OCI-LY3 (cell line): ENCODE measurements around the gene PLVAP.

ENCODE experiments used
- H2AFZ ChIP-seq: fragments of 200-600, 300-600 bp; shearing (Covaris generic); 2 replicates; pipeline ENCODE4 v1.6.0; 2014; ENCODE audit warnings: antibody characterized with exemption, low read depth, low read length
- H3K27ac ChIP-seq: fragments of 200-600, 300-600 bp; sonication (generic); 2 replicates; pipeline ENCODE4 v1.5.1; 2014; ENCODE audit warnings: mild to moderate bottlenecking, low read length, moderate library complexity, mixed read lengths
- H3K27me3 ChIP-seq: fragments of 200-600, 300-600 bp; sonication (generic); 2 replicates; pipeline ENCODE4 v1.6.1; 2014; ENCODE audit warnings: low read depth, low read length, mixed read lengths
- H3K36me3 ChIP-seq: fragments of 200-600, 300-600 bp; sonication (generic); replicated peaks from 2 replicates; pipeline ENCODE3; 2014; ENCODE audit warnings: low read depth, low read length, mixed read lengths
- H3K4me1 ChIP-seq: fragments of 300-600, 200-600 bp; sonication (generic); 2 replicates; pipeline ENCODE4 v1.6.1; 2014; ENCODE audit warnings: low read length, mixed read lengths
- H3K4me2 ChIP-seq: fragments of 200-600, 300-600 bp; sonication (generic); 2 replicates; pipeline ENCODE4 v1.6.1; 2014; ENCODE audit warnings: low read length, mixed read lengths
- H3K4me3 ChIP-seq: fragments of 300-600, 200-600 bp; sonication (generic); 2 replicates; pipeline ENCODE4 v1.5.1; 2014; ENCODE audit warnings: antibody characterized with exemption, mild to moderate bottlenecking, low read length, moderate library complexity
- H3K79me2 ChIP-seq: fragments of 300-600, 200-600 bp; shearing (Covaris generic); 2 replicates; pipeline ENCODE4 v1.6.1; 2014; ENCODE audit warnings: mild to moderate bottlenecking, low read length, mixed read lengths
- H3K9ac ChIP-seq: fragments of 300-600, 200-600 bp; shearing (Covaris generic); 2 replicates; pipeline ENCODE4 v1.6.0; 2014; ENCODE audit warnings: mild to moderate bottlenecking, low read length, moderate library complexity
- H3K9me3 ChIP-seq: fragments of 200-600, 300-600 bp; shearing (Covaris generic); 2 replicates; pipeline ENCODE4 v1.6.1; 2014; ENCODE audit warnings: low read length, mixed read lengths; ENCODE audit not compliant: insufficient read depth
- H4K20me1 ChIP-seq: fragments of 200-600, 300-600 bp; sonication (generic); 2 replicates; pipeline ENCODE4 v1.6.1; 2016; ENCODE audit warnings: low read length, mixed read lengths; ENCODE audit not compliant: insufficient read depth
- EZH2phosphoT487 ChIP-seq: fragments of 200-600 bp; shearing (Covaris generic); IDR thresholded peaks from 2 replicates; pipeline ENCODE4 v1.6.1; 2018; ENCODE audit warnings: antibody characterized with exemption, mixed run types, low read depth
- TF ChIP-seq, protein P1 (sequence below): fragments of 200-600, 300-600 bp; sonication (generic); IDR thresholded peaks from 2 replicates; pipeline ENCODE4 v1.5.1; 2014; ENCODE audit warnings: antibody characterized with exemption, low read length, low read depth

Gene PLVAP

DNA sequence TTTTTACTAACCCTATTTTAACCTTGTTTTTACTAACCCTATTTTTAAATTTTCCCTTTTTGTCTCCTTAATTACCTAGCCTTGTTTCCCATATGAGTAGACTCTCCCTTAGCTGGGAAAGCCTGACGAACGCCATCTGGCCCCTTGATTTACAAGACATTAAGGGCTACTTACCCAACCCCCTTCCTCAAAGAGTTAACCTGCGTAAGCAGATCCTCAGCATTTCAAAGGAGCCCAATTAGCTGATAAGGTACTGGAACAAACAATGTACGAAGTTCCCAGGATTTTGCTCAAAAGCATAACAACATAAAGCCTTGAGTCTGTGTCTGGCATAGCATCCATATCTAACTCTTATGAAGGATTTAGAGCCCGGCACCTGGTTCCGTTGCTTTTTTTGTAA lies 38.0 kb upstream of the PLVAP start:
- Histone ChIP-seq H4K20me1 (no peaks in the 10 kb centered on the region), H3K79me2 (no peaks in the 10 kb centered on the region), H3K27me3 (no peaks in the 10 kb centered on the region), H3K4me2 (no peak overlapping the region), H3K9me3 (no peaks in the 10 kb centered on the region), H3K4me1 (peaks cover 5% of the 10 kb centered on the region; the same call in 1 of the 2 replicates), H3K36me3 (peaks cover 5% of the 10 kb centered on the region), H3K27ac (no peak overlapping the region), H2AFZ (no peak overlapping the region), H3K4me3 (no peak overlapping the region), H3K9ac (no peak overlapping the region)
- TF ChIP-seq, protein P1, sequence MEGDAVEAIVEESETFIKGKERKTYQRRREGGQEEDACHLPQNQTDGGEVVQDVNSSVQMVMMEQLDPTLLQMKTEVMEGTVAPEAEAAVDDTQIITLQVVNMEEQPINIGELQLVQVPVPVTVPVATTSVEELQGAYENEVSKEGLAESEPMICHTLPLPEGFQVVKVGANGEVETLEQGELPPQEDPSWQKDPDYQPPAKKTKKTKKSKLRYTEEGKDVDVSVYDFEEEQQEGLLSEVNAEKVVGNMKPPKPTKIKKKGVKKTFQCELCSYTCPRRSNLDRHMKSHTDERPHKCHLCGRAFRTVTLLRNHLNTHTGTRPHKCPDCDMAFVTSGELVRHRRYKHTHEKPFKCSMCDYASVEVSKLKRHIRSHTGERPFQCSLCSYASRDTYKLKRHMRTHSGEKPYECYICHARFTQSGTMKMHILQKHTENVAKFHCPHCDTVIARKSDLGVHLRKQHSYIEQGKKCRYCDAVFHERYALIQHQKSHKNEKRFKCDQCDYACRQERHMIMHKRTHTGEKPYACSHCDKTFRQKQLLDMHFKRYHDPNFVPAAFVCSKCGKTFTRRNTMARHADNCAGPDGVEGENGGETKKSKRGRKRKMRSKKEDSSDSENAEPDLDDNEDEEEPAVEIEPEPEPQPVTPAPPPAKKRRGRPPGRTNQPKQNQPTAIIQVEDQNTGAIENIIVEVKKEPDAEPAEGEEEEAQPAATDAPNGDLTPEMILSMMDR: no peak
- TF ChIP-seq EZH2phosphoT487: no peak

DNA sequence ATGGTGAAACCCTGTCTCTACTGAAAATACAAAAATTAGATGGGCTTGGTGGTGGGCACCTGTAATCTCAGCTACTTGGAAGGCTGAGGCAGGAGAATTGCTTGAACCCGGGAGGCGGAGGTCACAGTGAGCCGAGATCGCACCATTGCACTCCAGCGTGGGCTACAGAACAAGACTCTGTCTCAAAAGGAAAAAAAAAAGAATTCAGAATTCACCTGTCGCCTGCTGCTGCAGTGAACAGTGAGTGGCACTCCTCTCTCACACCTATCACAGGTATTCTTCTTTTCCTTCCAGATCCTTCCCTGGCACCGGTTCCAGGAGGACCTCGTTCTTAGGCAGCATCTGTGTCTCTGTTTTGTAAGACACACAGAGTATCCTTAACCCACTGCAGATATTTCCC lies 37.0 kb upstream of the PLVAP start:
- no peak for TF ChIP-seq EZH2phosphoT487
- TF ChIP-seq, protein P1: no peak
- Histone ChIP-seq H3K27me3 (no peaks in the 10 kb centered on the region), H2AFZ (no peak overlapping the region), H3K4me1 (peaks cover 4% of the 10 kb centered on the region; the same call in 1 of the 2 replicates), H3K27ac (no peak overlapping the region), H3K36me3 (peaks cover 5% of the 10 kb centered on the region), H3K79me2 (no peaks in the 10 kb centered on the region), H3K9me3 (no peaks in the 10 kb centered on the region), H3K4me3 (no peak overlapping the region), H3K4me2 (no peak overlapping the region), H3K9ac (no peak overlapping the region), H4K20me1 (no peaks in the 10 kb centered on the region)

DNA sequence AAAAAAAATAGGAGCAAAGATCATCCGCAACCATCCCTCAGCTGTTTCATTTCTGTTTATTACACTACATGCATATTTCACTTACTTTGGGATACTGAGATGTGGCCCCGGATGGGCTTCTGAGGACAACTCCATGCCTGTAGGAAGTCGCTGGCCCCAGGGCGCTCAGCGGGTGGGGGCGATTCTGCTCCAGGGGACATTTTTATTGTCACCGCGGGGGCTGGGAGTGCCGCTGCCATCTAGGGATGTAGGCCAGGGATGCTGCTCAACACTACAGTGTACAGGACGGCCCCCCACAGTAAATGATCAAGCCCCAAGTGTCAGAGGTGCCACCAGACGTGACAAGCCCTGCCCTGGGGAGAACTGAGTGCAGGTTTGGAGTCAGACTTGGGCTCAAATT lies 34.7 kb upstream of the PLVAP start:
- no peaks in the 10 kb centered on the region for H3K9me3 ChIP-seq
- no peak overlapping the region for H3K4me3 ChIP-seq
- H3K9ac ChIP-seq: no peak overlapping the region
- no peak overlapping the region for H2AFZ ChIP-seq
- H3K4me2 ChIP-seq: no peak overlapping the region
- peaks cover 3% of the 10 kb centered on the region for H3K4me1 ChIP-seq
- H3K27ac ChIP-seq: no peak overlapping the region
- TF ChIP-seq EZH2phosphoT487: no peak
- TF ChIP-seq, protein P1: no peak
- H4K20me1 ChIP-seq: no peaks in the 10 kb centered on the region
- H3K36me3 ChIP-seq: peaks cover 5% of the 10 kb centered on the region
- H3K27me3 ChIP-seq: no peaks in the 10 kb centered on the region
- H3K79me2 ChIP-seq: peaks cover 4% of the 10 kb centered on the region

DNA sequence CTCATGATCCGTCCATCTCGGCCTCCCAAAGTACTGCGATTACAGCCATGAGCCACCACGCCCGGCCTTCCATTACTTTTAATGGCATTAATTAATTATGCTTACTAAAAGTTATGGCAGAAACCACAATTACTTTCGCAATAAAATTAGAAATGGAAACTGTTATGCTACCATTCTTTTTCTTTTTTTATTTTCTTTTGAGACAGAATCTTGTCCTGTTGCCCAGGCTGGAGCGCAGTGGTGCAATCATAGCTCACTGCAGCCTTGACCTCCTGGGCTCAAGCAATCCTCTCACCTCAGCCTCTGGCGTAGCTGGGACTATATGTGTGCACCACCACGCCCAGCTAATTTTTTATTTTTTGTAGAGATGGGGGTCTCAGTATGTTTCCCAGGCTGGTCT lies 32.8 kb upstream of the PLVAP start:
- Histone ChIP-seq H3K4me3 (no peak overlapping the region), H3K9ac (no peak overlapping the region), H2AFZ (no peak overlapping the region), H3K9me3 (no peaks in the 10 kb centered on the region), H3K27ac (no peak overlapping the region), H3K79me2 (peaks cover 20% of the 10 kb centered on the region), H3K36me3 (peaks cover 5% of the 10 kb centered on the region), H4K20me1 (no peaks in the 10 kb centered on the region), H3K4me1 (peaks cover 20% of the 10 kb centered on the region), H3K4me2 (no peak overlapping the region), H3K27me3 (no peaks in the 10 kb centered on the region)
- TF ChIP-seq, protein P1: no peak
- no peak for TF ChIP-seq EZH2phosphoT487
